Muscle of leg (tissue), 11 donors: ENCODE data around the gene C3. TPM values are rescaled to one million over a fixed set of nuclear protein-coding genes. Genes with fewer than 3 reads are reported as not detected.
"Not testable (repeated sequence)": the region's sequence is repeated elsewhere in the genome, so short reads cannot be mapped to it uniquely, and the experiment has no call there.

Experiments used
- DNase-seq: peaks from one replicate; pipeline ENCODE4 v3.0.0; 2013
- H3K27ac ChIP-seq: one replicate; pipeline ENCODE4 v1.5.1; 2013; ENCODE audit warnings: mild to moderate bottlenecking, low read length, control low read depth
- H3K27me3 ChIP-seq: one replicate; pipeline ENCODE4 v1.6.1; 2013; ENCODE audit warnings: low read length; ENCODE audit not compliant: control insufficient read depth, insufficient read depth
- H3K36me3 ChIP-seq: one replicate; pipeline ENCODE4 v1.6.1; 2013; ENCODE audit warnings: low read length; ENCODE audit not compliant: control insufficient read depth, insufficient read depth
- H3K4me1 ChIP-seq: one replicate; pipeline ENCODE4 v1.6.1; 2013; ENCODE audit warnings: low read length; ENCODE audit not compliant: control insufficient read depth, insufficient read depth
- H3K4me3 ChIP-seq: one replicate; pipeline ENCODE4 v1.5.1; 2013; ENCODE audit warnings: low read length, control low read depth
- H3K9me3 ChIP-seq: replicated peaks from 2 replicates; pipeline ENCODE4 v1.6.1; 2013; ENCODE audit warnings: low read depth, low read length; ENCODE audit not compliant: control insufficient read depth
- WGBS: methylation state at CpG from one replicate; pipeline ENCODE4 v1.1.5; 2013; ENCODE audit warnings: missing lambda C conversion rate; ENCODE audit not compliant: insufficient coverage; 5-methylcytosine and 5-hydroxymethylcytosine counted together
- polyA plus RNA-seq, 8 donors: library from polyadenylated mRNA; unstranded; fragments of 120-200 nt; gene quantifications; one replicate each; pipeline versions ENCODE4 v1.2.1 to v1.2.3, GENCODE V29; 2013; ENCODE audit warnings: inconsistent platforms in 1 of 8, low replicate concordance in 1 of 8; ENCODE audit not compliant: insufficient read length in 8 of 8, insufficient read depth in 1 of 8
- total RNA-seq: library from RNA; stranded (reverse); fragments of 120-200 nt; gene quantifications from one replicate; pipeline ENCODE4 v1.2.4, GENCODE V29; 2013

C3 gene
- total and polyA plus RNA-seq, 9 donors, result 1.2 to 11.1 (median 3.3) TPM

DNA sequence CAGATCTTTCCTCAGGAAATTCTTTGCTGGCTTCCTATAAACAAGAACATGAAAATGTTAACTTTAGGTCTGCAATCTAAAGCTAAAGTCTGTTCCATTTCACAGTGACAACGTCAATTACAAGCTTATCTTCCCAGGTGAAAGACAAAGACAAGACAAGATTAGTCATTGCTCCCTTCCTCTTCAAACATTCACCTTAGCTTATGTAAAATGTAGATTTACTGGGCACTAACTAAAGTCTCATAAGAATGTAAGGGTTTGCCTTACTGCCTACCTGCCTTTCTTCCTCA is 67.7 kb downstream of the C3 start:
- Histone ChIP-seq H3K4me1 (no peaks in the 10 kb centered on the region), H3K27ac (no peak overlapping the region), H3K27me3 (no peaks in the 10 kb centered on the region), H3K36me3 (no peaks in the 10 kb centered on the region), H3K4me3 (no peak overlapping the region), H3K9me3 (no peaks in the 10 kb centered on the region)
- no peak for DNase-seq
- no CpG with 5 or more reads among the region's 1 CpG for whole genome bisulfite sequencing

- Histone ChIP-seq H3K4me1 (no peaks in the 10 kb centered on the region), H3K9me3 (peaks cover 3% of the 10 kb centered on the region), H3K36me3 (no peaks in the 10 kb centered on the region), H3K27me3 (no peaks in the 10 kb centered on the region), H3K4me3 (no peak overlapping the region), H3K27ac (no peak overlapping the region)
- 93% methylated on average over 2 of the region's 6 CpGs for WGBS
- DNase-seq, result no peak
Observed at GRCh38 chr19:6651965-6652804, 68.3 kb downstream of the C3 start.

GRCh38 chr19:6649185-6649584 is 71.3 kb downstream of the C3 start:
- Histone ChIP-seq H3K9me3 (peaks cover 3% of the 10 kb centered on the region), H3K36me3 (no peaks in the 10 kb centered on the region), H3K4me1 (no peaks in the 10 kb centered on the region), H3K27me3 (peaks cover 5% of the 10 kb centered on the region), H3K4me3 (no peak overlapping the region), H3K27ac (no peak overlapping the region)
- no peak for DNase-seq
- WGBS, result 78% methylated on average over 1 of the region's 2 CpGs

DNA sequence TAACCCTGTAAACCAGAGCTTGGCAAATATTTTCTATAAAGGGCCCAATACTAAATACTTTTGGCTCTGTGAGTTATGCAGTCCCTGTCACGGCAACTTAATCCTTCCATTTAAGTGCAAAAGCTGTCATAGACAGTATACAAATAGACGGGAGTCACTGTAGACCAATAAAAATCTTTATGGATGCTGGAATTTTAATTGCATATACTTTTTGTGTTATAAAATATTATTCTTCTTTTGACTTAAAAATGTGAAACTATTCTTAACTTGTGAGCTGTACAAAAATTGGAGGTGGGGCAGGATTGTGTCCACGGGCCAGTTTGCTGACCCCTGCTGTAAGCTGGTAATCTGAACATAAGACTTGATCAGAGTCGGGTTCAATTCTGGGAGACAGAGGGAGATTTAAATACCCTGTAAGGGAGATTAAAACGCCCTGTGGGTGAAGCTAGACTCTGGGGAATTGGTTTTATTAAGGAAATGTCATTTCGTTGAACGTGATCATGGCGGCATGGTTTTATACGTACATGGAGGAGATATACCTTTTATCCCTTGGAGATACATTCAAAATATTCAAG is 72.2 kb downstream of the C3 start:
- 54% methylated on average over 3 of the region's 9 CpGs for WGBS
- H3K27me3 ChIP-seq, result peaks cover 5% of the 10 kb centered on the region

GRCh38 chr19:6644796-6645195 is 75.7 kb downstream of the C3 start:
- 50% methylated on average over 2 of the region's 5 CpGs for WGBS
- no peak for DNase-seq
- Histone ChIP-seq H3K27me3 (peaks cover 9% of the 10 kb centered on the region), H3K27ac (no peak overlapping the region), H3K4me3 (no peak overlapping the region), H3K36me3 (no peaks in the 10 kb centered on the region), H3K9me3 (peaks cover 3% of the 10 kb centered on the region), H3K4me1 (no peaks in the 10 kb centered on the region)

More for the DNA sequence above, 72.2 kb downstream of the C3 start:
- no peak overlapping the region for H3K4me3 ChIP-seq
- peaks cover 3% of the 10 kb centered on the region for H3K9me3 ChIP-seq
- no peak overlapping the region for H3K27ac ChIP-seq
- no peaks in the 10 kb centered on the region for H3K4me1 ChIP-seq
- no peaks in the 10 kb centered on the region for H3K36me3 ChIP-seq
- DNase-seq, result no peak

- DNase-seq, H3K27ac ChIP-seq, H3K4me1 ChIP-seq, H3K27me3 ChIP-seq, H3K36me3 ChIP-seq, H3K4me3 ChIP-seq, H3K9me3 ChIP-seq: not testable (repeated sequence)
- WGBS, result 77% methylated on average over 8 of the region's 9 CpGs
Observed at GRCh38 chr19:6640333-6640732, 80.1 kb downstream of the C3 start.

GRCh38 chr19:6639439-6639838 is 81.0 kb downstream of the C3 start:
- Histone ChIP-seq H3K36me3 (no peaks in the 10 kb centered on the region), H3K27ac (no peak overlapping the region), H3K27me3 (peaks cover 4% of the 10 kb centered on the region), H3K9me3 (no peaks in the 10 kb centered on the region), H3K4me3 (no peak overlapping the region), H3K4me1 (no peaks in the 10 kb centered on the region)
- DNase-seq, result no peak
- 63% methylated on average over 1 of the region's 4 CpGs for WGBS

DNA sequence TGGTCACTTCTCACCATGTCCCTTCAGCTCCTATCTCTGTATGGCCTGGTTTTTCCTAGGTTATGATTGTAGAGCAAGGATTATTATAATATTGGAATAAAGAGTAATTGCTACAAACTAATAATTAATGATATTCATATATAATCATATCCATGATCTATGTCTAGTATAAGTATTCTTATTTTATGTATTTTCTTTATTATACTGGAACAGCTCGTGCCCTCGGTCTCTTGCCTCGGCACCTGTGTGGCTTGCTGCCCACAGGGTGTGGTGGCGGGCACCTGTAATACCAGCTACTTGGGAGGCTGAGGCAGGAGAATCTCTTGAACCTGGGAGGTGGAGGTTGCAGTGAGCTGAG is 87.0 kb downstream of the C3 start:
- not testable (repeated sequence) for H3K27me3 ChIP-seq, DNase-seq, H3K4me1 ChIP-seq, H3K27ac ChIP-seq, H3K36me3 ChIP-seq, H3K9me3 ChIP-seq, H3K4me3 ChIP-seq
- WGBS, result 97% methylated on average over 4 of the region's 4 CpGs

DNA sequence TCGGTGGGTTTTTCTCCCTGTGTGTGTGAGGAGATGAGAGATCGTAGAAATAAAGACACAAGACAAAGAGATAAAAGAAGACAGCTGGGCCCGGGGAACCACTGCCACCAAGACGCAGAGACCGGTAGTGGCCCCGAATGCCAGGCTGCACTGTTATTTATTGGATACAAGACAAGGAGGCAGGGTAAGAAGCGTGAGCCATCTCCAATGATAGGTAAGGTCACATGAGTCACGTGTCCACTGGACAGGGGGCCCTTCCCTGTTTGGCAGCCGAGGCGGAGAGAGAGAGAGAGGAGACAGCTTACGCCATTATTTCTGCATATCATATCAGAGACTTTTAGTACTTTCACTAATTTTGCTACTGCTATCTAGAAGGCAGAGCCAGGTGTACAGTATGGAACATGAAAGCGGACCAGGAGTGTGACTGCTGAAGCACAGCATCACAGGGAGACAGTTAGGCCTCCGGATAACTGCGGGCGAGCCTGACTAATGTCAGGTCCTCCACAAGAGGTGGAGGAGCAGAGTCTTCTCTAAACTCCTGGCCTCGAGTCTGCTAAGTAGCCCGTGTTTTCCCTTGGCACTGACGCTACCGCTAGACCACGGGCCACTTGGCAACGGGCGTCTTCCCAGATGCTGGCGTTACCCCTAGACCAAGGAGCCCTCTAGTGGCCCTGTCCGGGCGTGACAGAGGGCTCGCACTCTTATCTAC is 87.5 kb downstream of the C3 start:
- peak; percentile 59 for DNase-seq

GRCh38 chr19:6632002-6632621 is 88.3 kb downstream of the C3 start:
- H3K9me3 ChIP-seq, result no peaks in the 10 kb centered on the region
- no peaks in the 10 kb centered on the region for H3K36me3 ChIP-seq
- H3K27ac ChIP-seq, result no peak overlapping the region
- 83% methylated on average over 4 of the region's 12 CpGs for WGBS
- peak; percentile 83 for DNase-seq
- no peaks in the 10 kb centered on the region for H3K4me1 ChIP-seq
- H3K27me3 ChIP-seq, result no peaks in the 10 kb centered on the region
- H3K4me3 ChIP-seq, result no peak overlapping the region

More for the DNA sequence above, 87.5 kb downstream of the C3 start:
- H3K36me3 ChIP-seq, H3K27ac ChIP-seq, H3K4me3 ChIP-seq, H3K9me3 ChIP-seq, H3K27me3 ChIP-seq, H3K4me1 ChIP-seq: not testable (repeated sequence)
- 90% methylated on average over 10 of the region's 26 CpGs for WGBS
